Naive thymus-derived CD8-positive, alpha-beta T cell (primary cell): ENCODE data around the gene UNC79. TPM values are rescaled to one million over a fixed set of nuclear protein-coding genes. Genes with fewer than 3 reads are reported as not detected.

ENCODE experiments used
- ATAC-seq, 2 donors: fragments of 150-1000 bp; cut with Tn5 transposase in 1 of 2; sonication (Bioruptor Pico), chemical (Tn5 transposase) in 1 of 2; 1 replicate in 1 of 2; 2 replicates in 1 of 2; pipeline ENCODE4 v1.10.0; 2021; ENCODE audit warnings: mild to moderate bottlenecking in 2 of 2, moderate library complexity in 2 of 2
- POLR2A ChIA-PET: fragments of 350-600 bp; sonication (Branson Sonifier 250); formaldehyde crosslinking; loops from one replicate; lab custom pipeline; 2021; ENCODE audit warnings: antibody characterized with exemption; lab: Charles Lee
- DNase-seq, 10 donors: peaks; one replicate each; pipeline versions ENCODE4 v3.0.0 to v3.0.0-alpha.2; 2020 to 2022
- H3K27ac Mint-ChIP-seq, 10 donors: one replicate each; pipeline ENCODE4 v1.8.0; 2020 to 2022; ENCODE audit warnings: mild to moderate bottlenecking in 10 of 10, mixed read lengths in 10 of 10, moderate library complexity in 4 of 10, inconsistent platforms in 1 of 10
- H3K27me3 Mint-ChIP-seq, 5 donors: one replicate each; pipeline ENCODE4 v1.8.0; 2021 to 2022; ENCODE audit warnings: mixed read lengths in 5 of 5
- H3K36me3 Mint-ChIP-seq, 3 donors: one replicate each; pipeline ENCODE4 v1.8.0; 2020 to 2022; ENCODE audit warnings: mixed read lengths in 3 of 3, mild to moderate bottlenecking in 2 of 3, inconsistent platforms in 1 of 3
- H3K4me1 Mint-ChIP-seq, 4 donors: one replicate each; pipeline ENCODE4 v1.8.0; 2021 to 2022; ENCODE audit warnings: mixed read lengths in 4 of 4
- H3K4me3 Mint-ChIP-seq, 10 donors: one replicate each; pipeline ENCODE4 v1.8.0; 2020 to 2022; ENCODE audit warnings: mild to moderate bottlenecking in 10 of 10, mixed read lengths in 10 of 10, moderate library complexity in 6 of 10, inconsistent platforms in 1 of 10
- H3K9me3 Mint-ChIP-seq, 9 donors: one replicate each; pipeline ENCODE4 v1.8.0; 2020 to 2022; ENCODE audit warnings: mixed read lengths in 9 of 9, mild to moderate bottlenecking in 3 of 9, inconsistent platforms in 1 of 9, moderate library complexity in 1 of 9
- polyA plus RNA-seq, 3 donors: library from polyadenylated mRNA; unstranded; fragments of 300-500 nt; fragmentation: Illumina TruSeq; gene quantifications; one replicate each; pipeline ENCODE4 v1.2.3, GENCODE V29; 2021
- total RNA-seq, 8 experiments: library from RNA in 2 of 8; stranded (reverse) in 2 of 8; gene quantifications; one replicate each; pipeline ENCODE4 v1.2.3 and lab custom pipeline; 2021 to 2026

Gene UNC79
- total and polyA plus RNA-seq, 5 experiments from 2014 or later = not detected

- Mint-ChIP-seq H3K9me3 (no peaks in the 10 kb centered on the region), H3K27ac (no peak overlapping the region), H3K27me3 (peaks cover 5 to 38% (median 18%) of the 10 kb centered on the region in 5 donors), H3K4me1 (peaks cover 0 to 11% (median 0%) of the 10 kb centered on the region in 4 donors), H3K36me3 (no peaks in the 10 kb centered on the region), H3K4me3 (no peak overlapping the region)
- no peak for DNase-seq
- ATAC-seq = no peak
- POLR2A ChIA-PET = no interaction called here
Observed at GRCh38 chr14:93533842-93534241, 103.1 kb downstream of the UNC79 start.

GRCh38 chr14:93535537-93535936 lies 104.8 kb downstream of the UNC79 start:
- POLR2A ChIA-PET = no interaction called here
- ATAC-seq = no peak
- no peak for DNase-seq
- no peaks in the 10 kb centered on the region for H3K9me3 Mint-ChIP-seq
- H3K4me3 Mint-ChIP-seq = no peak overlapping the region
- no peaks in the 10 kb centered on the region for H3K36me3 Mint-ChIP-seq
- H3K27ac Mint-ChIP-seq = no peak overlapping the region
- H3K27me3 Mint-ChIP-seq = peaks cover 4 to 32% (median 8%) of the 10 kb centered on the region in 5 donors
- H3K4me1 Mint-ChIP-seq = peaks cover 0 to 11% (median 0%) of the 10 kb centered on the region in 4 donors

GRCh38 chr14:93536945-93537344 lies 106.2 kb downstream of the UNC79 start:
- H3K9me3 Mint-ChIP-seq = no peaks in the 10 kb centered on the region
- H3K36me3 Mint-ChIP-seq = no peaks in the 10 kb centered on the region
- DNase-seq (no peak), ATAC-seq (no peak)
- no peak overlapping the region for H3K4me3 Mint-ChIP-seq
- peaks cover 0 to 11% (median 0%) of the 10 kb centered on the region in 4 donors for H3K4me1 Mint-ChIP-seq
- H3K27ac Mint-ChIP-seq = no peak overlapping the region
- H3K27me3 Mint-ChIP-seq = peaks cover 8 to 40% (median 12%) of the 10 kb centered on the region in 5 donors
- POLR2A ChIA-PET = no interaction called here

- Mint-ChIP-seq H3K27me3 (peaks cover 8 to 40% (median 16%) of the 10 kb centered on the region in 5 donors), H3K4me1 (peaks cover 0 to 6% (median 0%) of the 10 kb centered on the region in 4 donors), H3K36me3 (no peaks in the 10 kb centered on the region), H3K27ac (no peak overlapping the region), H3K9me3 (no peaks in the 10 kb centered on the region), H3K4me3 (no peak overlapping the region)
- POLR2A ChIA-PET = no interaction called here
- DNase-seq (no peak), ATAC-seq (no peak)
Observed at GRCh38 chr14:93537951-93538350, 107.2 kb downstream of the UNC79 start.

GRCh38 chr14:93538413-93538812 lies 107.7 kb downstream of the UNC79 start:
- Mint-ChIP-seq H3K36me3 (no peaks in the 10 kb centered on the region), H3K4me1 (peaks cover 0 to 5% (median 0%) of the 10 kb centered on the region in 4 donors), H3K27me3 (peaks cover 8 to 40% (median 16%) of the 10 kb centered on the region in 5 donors), H3K4me3 (no peak overlapping the region), H3K27ac (no peak overlapping the region), H3K9me3 (no peaks in the 10 kb centered on the region)
- ATAC-seq (no peak), DNase-seq (no peak)
- POLR2A ChIA-PET = no interaction called here

GRCh38 chr14:93540235-93540634 lies 109.5 kb downstream of the UNC79 start:
- no peak overlapping the region for H3K4me3 Mint-ChIP-seq
- H3K27ac Mint-ChIP-seq = peak overlapping the region in 1 of 10 donors; percentile 54
- no peak for ATAC-seq
- H3K36me3 Mint-ChIP-seq = no peaks in the 10 kb centered on the region
- no peaks in the 10 kb centered on the region for H3K9me3 Mint-ChIP-seq
- no peak for DNase-seq
- H3K4me1 Mint-ChIP-seq = no peaks in the 10 kb centered on the region
- H3K27me3 Mint-ChIP-seq = peaks cover 13 to 56% (median 16%) of the 10 kb centered on the region in 5 donors
- POLR2A ChIA-PET = no interaction called here

- Mint-ChIP-seq H3K36me3 (no peaks in the 10 kb centered on the region), H3K27me3 (peaks cover 12 to 43% (median 15%) of the 10 kb centered on the region in 5 donors), H3K9me3 (no peaks in the 10 kb centered on the region), H3K4me1 (no peaks in the 10 kb centered on the region), H3K4me3 (no peak overlapping the region), H3K27ac (no peak overlapping the region)
- POLR2A ChIA-PET = no interaction called here
- DNase-seq (no peak), ATAC-seq (no peak)
Observed at GRCh38 chr14:93543766-93544165, 113.0 kb downstream of the UNC79 start.

GRCh38 chr14:93544212-93544611 lies 113.5 kb downstream of the UNC79 start:
- peaks cover 12 to 42% (median 15%) of the 10 kb centered on the region in 5 donors for H3K27me3 Mint-ChIP-seq
- no peak overlapping the region for H3K27ac Mint-ChIP-seq
- H3K36me3 Mint-ChIP-seq = no peaks in the 10 kb centered on the region
- ATAC-seq (no peak), DNase-seq (no peak)
- no peaks in the 10 kb centered on the region for H3K4me1 Mint-ChIP-seq
- no peaks in the 10 kb centered on the region for H3K9me3 Mint-ChIP-seq
- POLR2A ChIA-PET = no interaction called here
- no peak overlapping the region for H3K4me3 Mint-ChIP-seq

- ATAC-seq = no peak
Observed at GRCh38 chr14:93546642-93547041, 115.9 kb downstream of the UNC79 start.

GRCh38 chr14:93548102-93548843 lies 117.5 kb downstream of the UNC79 start:
- Mint-ChIP-seq H3K36me3 (no peaks in the 10 kb centered on the region), H3K9me3 (no peaks in the 10 kb centered on the region), H3K27ac (no peak overlapping the region), H3K4me3 (no peak overlapping the region), H3K4me1 (no peaks in the 10 kb centered on the region), H3K27me3 (peaks cover 6 to 47% (median 17%) of the 10 kb centered on the region in 5 donors)
- DNase-seq = no peak
- POLR2A ChIA-PET = no interaction called here
- no peak for ATAC-seq

More at GRCh38 chr14:93546642-93547041, 115.9 kb downstream of the UNC79 start:
- POLR2A ChIA-PET = no interaction called here
- no peak overlapping the region for H3K27ac Mint-ChIP-seq
- H3K27me3 Mint-ChIP-seq = peaks cover 9 to 41% (median 17%) of the 10 kb centered on the region in 5 donors
- H3K9me3 Mint-ChIP-seq = no peaks in the 10 kb centered on the region
- H3K36me3 Mint-ChIP-seq = no peaks in the 10 kb centered on the region
- H3K4me3 Mint-ChIP-seq = no peak overlapping the region
- DNase-seq = no peak
- no peaks in the 10 kb centered on the region for H3K4me1 Mint-ChIP-seq

- H3K27ac Mint-ChIP-seq = no peak overlapping the region
- no peak overlapping the region for H3K4me3 Mint-ChIP-seq
- H3K36me3 Mint-ChIP-seq = no peaks in the 10 kb centered on the region
- H3K27me3 Mint-ChIP-seq = peaks cover 6 to 37% (median 15%) of the 10 kb centered on the region in 5 donors
- H3K9me3 Mint-ChIP-seq = no peaks in the 10 kb centered on the region
- ATAC-seq = no peak
- POLR2A ChIA-PET = no interaction called here
- DNase-seq = no peak
- no peaks in the 10 kb centered on the region for H3K4me1 Mint-ChIP-seq
Observed at GRCh38 chr14:93549595-93549994, 118.9 kb downstream of the UNC79 start.

- ATAC-seq (no peak), DNase-seq (no peak)
- POLR2A ChIA-PET = no interaction called here
- Mint-ChIP-seq H3K4me1 (no peaks in the 10 kb centered on the region), H3K4me3 (no peak overlapping the region), H3K9me3 (peaks cover 0 to 16% (median 0%) of the 10 kb centered on the region in 9 donors), H3K36me3 (no peaks in the 10 kb centered on the region), H3K27me3 (peaks cover 9 to 51% (median 18%) of the 10 kb centered on the region in 5 donors), H3K27ac (no peak overlapping the region)
Observed at GRCh38 chr14:93564918-93565317, 134.2 kb downstream of the UNC79 start.

GRCh38 chr14:93566065-93566693 lies 135.4 kb downstream of the UNC79 start:
- Mint-ChIP-seq H3K36me3 (no peaks in the 10 kb centered on the region), H3K9me3 (peaks cover 0 to 16% (median 0%) of the 10 kb centered on the region in 9 donors), H3K4me1 (no peaks in the 10 kb centered on the region), H3K4me3 (no peak overlapping the region), H3K27me3 (peaks cover 8 to 40% (median 18%) of the 10 kb centered on the region in 5 donors), H3K27ac (no peak overlapping the region)
- ATAC-seq (no peak), DNase-seq (no peak)
- POLR2A ChIA-PET = no interaction called here
